PC-9 (cell line): ENCODE measurements around the gene SLAMF1.

ENCODE experiments used
- EZH2 ChIP-seq: fragments of 200-600 bp; sonication (generic); IDR thresholded peaks from 2 replicates; pipeline ENCODE4 v1.8.0; 2017; ENCODE audit warnings: antibody characterized with exemption, low read depth
- TF ChIP-seq, protein P1 (sequence below): fragments of 200-600 bp; sonication (generic); conservative IDR thresholded peaks from 2 replicates; pipeline ENCODE4 v1.6.1; 2017; ENCODE audit warnings: mixed run types, antibody characterized with exemption, mild to moderate bottlenecking, moderate library complexity

- TF ChIP-seq, protein P1, sequence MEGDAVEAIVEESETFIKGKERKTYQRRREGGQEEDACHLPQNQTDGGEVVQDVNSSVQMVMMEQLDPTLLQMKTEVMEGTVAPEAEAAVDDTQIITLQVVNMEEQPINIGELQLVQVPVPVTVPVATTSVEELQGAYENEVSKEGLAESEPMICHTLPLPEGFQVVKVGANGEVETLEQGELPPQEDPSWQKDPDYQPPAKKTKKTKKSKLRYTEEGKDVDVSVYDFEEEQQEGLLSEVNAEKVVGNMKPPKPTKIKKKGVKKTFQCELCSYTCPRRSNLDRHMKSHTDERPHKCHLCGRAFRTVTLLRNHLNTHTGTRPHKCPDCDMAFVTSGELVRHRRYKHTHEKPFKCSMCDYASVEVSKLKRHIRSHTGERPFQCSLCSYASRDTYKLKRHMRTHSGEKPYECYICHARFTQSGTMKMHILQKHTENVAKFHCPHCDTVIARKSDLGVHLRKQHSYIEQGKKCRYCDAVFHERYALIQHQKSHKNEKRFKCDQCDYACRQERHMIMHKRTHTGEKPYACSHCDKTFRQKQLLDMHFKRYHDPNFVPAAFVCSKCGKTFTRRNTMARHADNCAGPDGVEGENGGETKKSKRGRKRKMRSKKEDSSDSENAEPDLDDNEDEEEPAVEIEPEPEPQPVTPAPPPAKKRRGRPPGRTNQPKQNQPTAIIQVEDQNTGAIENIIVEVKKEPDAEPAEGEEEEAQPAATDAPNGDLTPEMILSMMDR, result no peak
- no peak for TF ChIP-seq EZH2
These were observed 12.0 kb upstream of the SLAMF1 start for GRCh38 chr1:160658814-160659193.
